Activated CD4-positive, CD25-positive, alpha-beta regulatory T cell treated with anti-CD3 and anti-CD28 coated beads, Interleukin-2, amount 50 U/mL, for 16 hours (primary cell): ENCODE data around the gene RANGAP1.

Experiments
- DNase-seq: peaks from one replicate; pipeline ENCODE4 v3.0.0-alpha.2; 2020; ENCODE audit warnings: low read depth, low spot score

RANGAP1 gene

DNA sequence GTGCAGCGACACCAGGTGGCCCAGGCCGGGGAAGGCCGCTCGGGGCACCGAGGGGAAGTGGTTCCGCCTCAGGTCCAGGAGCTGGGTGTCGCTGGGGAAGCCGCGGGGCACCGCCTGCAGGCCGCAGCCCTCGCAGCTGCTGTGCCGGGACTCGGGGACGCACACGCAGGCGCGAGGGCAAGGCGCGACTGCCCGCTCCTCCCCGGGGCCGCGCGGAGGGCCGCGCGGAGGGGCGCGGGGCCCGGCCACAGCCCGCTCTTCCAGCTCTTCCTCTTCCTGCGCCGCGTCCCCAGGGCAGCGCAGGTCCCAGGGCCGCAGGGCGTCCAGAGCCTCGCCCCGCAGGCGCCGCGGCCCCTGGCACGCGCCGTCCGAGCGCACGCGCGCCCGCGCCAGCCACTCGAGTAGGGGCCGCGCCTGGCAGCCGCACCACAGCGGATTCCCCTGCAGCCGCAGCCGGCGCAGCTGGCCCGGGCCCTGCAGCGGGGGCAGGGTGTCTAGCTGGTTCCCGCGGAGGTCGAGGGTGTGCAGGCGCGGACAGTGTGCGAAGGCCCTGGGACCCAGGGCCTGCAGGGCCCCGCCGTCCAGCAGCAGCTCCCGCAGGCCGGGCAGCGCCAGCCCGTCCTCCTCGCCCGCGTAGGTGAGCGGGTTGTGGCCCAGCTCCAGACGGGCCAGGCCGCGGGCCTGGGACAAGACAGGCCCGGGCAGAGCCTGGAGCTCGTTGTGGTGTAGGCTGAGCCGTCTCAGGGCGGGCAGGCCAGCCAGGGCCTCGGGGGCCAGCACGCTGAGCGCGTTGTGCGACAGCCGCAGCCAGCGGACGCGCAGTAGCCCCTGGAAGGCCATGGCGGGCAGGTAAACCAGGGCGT lies 48.0 kb downstream of the RANGAP1 start:
- DNase-seq = peak; percentile 61

GRCh38 chr22:41237036-41237706 lies 48.8 kb downstream of the RANGAP1 start:
- no peak for DNase-seq

GRCh38 chr22:41234815-41235695 lies 50.9 kb downstream of the RANGAP1 start:
- DNase-seq = no peak

GRCh38 chr22:41231369-41231768 lies 54.6 kb downstream of the RANGAP1 start:
- DNase-seq = no peak

DNA sequence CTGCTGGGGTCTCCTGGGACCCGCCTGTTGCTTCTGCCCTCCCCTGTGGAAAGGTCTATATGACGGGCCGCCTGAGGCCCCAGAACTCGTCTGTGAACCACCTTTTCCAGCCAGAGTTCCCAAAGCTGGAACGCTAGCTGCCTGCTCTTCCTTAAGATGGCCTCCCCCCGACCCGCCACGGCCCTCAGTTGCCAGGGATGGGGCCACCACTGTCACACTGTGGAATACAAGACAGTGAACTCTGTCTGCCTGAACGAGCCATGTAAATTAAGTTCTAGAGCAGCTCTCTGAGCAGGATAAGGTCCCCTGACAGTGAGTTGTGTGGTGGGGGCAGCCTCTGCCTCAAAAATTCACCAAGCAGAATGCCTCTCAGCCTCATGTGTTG lies 55.6 kb downstream of the RANGAP1 start:
- DNase-seq = no peak

DNA sequence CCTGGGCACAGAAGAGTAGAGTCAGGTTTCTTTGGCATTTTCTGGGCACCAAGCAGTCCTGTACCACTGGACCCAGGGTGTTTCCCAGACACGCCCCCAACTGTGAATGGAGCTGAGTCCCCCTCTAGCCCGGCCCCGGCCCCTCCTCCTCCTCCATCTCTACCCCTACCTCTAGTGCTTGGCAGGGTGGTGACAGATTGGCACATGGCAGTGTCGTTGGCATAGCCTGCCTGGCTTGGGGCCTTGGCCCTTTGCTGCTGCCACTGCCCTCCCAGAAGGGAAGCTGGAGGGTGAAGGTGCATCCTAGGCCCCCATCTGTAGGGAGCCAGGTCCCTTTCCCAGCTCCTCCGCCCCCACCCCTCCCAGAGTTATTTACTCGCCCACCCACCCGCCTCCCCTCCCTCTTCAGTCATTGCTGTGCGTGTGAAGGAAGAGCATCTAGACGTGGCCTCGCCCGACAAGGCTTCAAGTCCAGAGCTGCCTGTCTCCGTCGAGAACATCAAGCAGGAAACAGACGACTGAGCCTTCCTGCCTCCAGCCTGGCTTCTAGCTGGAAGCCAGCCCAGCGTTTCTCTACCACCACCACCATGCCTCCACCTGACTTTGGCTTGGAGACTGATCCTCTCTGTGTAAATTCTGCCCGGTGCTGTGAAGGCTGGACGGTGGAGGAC lies 56.1 kb downstream of the RANGAP1 start:
- DNase-seq = no peak

DNA sequence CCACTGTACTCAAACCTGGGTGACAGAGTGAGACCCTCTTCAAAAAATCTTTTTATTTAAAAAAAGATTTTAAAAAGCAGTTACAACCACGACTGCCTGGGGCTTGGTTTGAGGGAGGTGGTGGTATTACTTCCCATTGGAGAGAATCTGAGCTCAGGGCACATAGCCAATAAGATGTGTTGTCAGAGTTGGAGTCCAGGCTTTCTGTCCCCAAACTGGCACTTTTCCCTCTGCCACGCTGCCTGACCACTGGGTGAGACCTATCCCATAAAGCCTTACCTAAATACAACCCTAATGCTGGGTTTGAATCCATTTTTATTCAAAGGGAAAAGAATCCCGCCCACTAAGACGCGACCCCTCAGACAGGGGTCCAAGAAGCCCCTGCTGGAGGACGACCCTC lies 56.8 kb downstream of the RANGAP1 start:
- no peak for DNase-seq

- DNase-seq = no peak
Observed at GRCh38 chr22:41226723-41227655, 59.0 kb downstream of the RANGAP1 start.

DNA sequence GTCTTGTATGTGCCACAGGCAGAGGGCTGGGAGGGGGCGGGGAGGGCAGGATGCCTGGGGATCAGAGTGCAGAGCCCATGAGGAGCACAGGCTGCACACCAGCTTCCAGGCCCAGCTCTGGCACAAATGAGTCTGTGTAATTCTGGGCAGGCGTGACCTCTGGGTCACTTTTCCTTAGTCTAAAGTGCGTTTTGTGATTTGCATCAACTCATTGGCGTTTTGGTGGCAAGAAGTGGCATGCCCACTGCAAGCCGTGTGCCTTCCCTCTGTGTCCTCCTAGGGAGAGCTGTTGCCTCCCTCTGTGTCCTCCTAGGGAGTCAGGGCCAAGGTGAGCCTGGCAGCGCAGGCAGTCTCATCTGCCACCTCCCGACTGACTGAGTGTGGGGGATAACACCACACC lies 62.5 kb downstream of the RANGAP1 start:
- no peak for DNase-seq

GRCh38 chr22:41222846-41223507 lies 63.0 kb downstream of the RANGAP1 start:
- no peak for DNase-seq

- no peak for DNase-seq
Observed at GRCh38 chr22:41217553-41218157, 68.3 kb downstream of the RANGAP1 start.

GRCh38 chr22:41216984-41217383 lies 69.0 kb downstream of the RANGAP1 start:
- DNase-seq = no peak

DNA sequence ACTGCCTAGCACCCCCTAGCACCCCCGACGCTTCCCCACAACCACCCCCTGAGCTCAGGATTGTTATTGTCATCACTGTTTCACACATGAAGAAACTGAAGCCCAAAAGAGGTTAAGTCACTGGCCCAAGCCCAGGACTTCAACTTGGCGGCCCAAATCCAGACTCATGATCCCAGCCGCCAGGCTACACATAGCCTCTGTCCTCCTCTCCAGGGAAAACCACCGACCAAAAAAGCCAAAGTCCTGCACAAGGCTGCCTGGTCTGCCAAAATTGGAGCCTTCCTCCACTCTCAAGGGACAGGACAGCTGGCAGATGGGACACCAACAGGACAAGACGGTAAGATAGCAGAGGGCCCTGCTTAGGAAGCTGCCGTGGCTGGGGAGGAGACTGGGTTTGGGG lies 70.1 kb downstream of the RANGAP1 start:
- no peak for DNase-seq

DNA sequence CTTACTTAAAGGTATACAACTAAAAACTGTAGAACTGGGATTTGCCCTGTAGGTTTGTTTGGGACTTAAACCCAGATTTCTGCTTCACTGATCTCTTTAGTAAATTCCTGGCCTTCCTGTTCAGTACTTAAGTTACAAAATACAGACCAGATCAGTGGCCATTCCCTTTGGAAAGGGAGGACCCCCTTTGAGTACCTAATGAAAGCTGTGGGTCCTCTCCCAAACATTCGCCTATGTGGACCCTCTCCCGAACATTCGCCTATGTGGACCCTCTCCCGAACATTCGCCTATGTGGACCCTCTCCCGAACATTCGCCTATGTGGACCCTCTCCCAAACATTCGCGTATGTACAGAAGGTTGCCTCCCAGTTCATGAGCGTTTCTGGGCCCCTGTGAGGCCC lies 70.6 kb downstream of the RANGAP1 start:
- no peak for DNase-seq

DNA sequence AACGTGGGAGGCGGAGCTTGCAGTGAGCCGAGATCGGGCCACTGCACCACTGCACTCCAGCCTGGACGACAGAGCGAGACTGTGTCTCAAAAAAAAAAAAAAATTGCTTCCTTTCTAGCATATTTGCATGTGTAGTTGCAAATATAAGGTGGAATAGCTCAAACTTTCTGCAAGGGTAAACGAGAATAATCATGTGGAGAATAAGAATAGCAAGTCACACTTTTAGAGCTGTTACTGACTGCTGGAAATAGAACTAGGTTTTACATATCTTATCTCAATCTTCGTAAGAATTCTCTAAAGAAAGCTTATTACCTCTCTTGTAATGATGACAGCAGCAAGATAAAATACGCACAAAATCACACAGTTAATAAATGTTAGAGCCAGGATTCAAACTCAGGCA lies 79.3 kb downstream of the RANGAP1 start:
- no peak for DNase-seq

DNA sequence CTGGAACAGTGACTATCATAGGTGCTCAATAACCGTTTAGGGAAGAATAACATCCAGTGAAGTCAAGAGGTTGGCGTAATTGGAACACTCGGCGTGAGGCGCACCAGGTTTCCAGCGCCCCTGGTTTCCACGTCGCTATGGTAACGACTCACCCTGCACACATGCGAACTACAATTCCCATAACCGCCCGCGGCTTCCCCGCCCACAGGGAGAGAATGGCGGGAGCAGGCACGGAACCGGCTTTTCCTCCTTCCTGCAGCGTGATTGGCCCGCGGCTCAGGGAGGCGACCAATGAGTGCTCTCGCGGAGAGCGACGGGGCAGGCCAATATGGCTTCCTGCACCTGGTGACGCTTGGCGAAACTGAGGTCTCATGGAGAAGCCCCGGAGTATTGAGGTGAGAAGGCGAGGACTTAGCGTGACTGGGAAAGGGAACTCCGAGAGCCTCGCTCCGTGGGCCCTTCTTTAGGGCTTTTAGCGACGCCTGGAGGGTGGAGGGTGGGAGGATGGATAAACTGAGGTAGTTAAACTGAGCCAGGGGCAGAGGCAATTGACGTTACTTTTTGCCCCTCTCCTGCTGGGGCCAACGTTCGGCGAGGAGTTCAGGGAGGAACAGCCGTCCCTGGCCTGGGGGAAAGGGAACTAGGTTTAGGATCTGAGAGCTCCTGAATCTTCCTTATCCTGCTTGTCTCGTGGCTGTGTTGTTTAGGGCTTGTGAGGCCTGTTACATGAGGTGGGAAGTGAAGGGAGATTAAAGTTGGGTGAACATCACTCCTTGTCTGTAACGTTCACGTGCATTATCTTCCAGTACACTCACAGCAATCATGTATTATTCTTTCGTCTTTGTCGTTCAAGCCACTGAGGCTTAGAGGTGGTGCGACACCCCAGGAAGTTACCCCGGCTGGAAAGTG lies 80.7 kb downstream of the RANGAP1 start, which contains the start of gene L3MBTL2:
TSS of gene L3MBTL2 (plus strand) at position 321 of the 909 bp plus-strand sequence. CDS start at position 372, 51 bp downstream.
- DNase-seq = peak; percentile 98

- DNase-seq = no peak
Observed at GRCh38 chr22:41204066-41204465, 81.9 kb downstream of the RANGAP1 start.

GRCh38 chr22:41203118-41203517 lies 82.9 kb downstream of the RANGAP1 start:
- no peak for DNase-seq
